HG02571 (cell line): ENCODE measurements around the gene PIP5K1C.

Experiments
- ATAC-seq: cut with Tn5 transposase; IDR thresholded peaks from one replicate; pipeline ENCODE4 v1.9.1; 2021; ENCODE audit warnings: mild to moderate bottlenecking, moderate library complexity; ENCODE audit not compliant: unreplicated experiment

Gene PIP5K1C

GRCh38 chr19:3612330-3612729 is 87.9 kb downstream of the PIP5K1C start:
- ATAC-seq: no peak

- no peak for ATAC-seq
Measured at GRCh38 chr19:3611841-3612240, 88.4 kb downstream of the PIP5K1C start.

GRCh38 chr19:3610745-3611717 is 89.2 kb downstream of the PIP5K1C start:
- ATAC-seq: no peak

GRCh38 chr19:3609779-3610719 is 90.2 kb downstream of the PIP5K1C start:
- ATAC-seq: no peak

- ATAC-seq: no peak
Measured at GRCh38 chr19:3608750-3609322, 91.4 kb downstream of the PIP5K1C start.

- ATAC-seq: no peak
Measured at GRCh38 chr19:3608079-3608641, 92.1 kb downstream of the PIP5K1C start.

- no peak for ATAC-seq
Measured at GRCh38 chr19:3607303-3608078, 92.8 kb downstream of the PIP5K1C start.

- ATAC-seq: no peak
Measured at GRCh38 chr19:3606690-3607289, 93.5 kb downstream of the PIP5K1C start, which contains the start of gene TBXA2R. Gene TBXA2R, minus strand, starts transcription at chr19:3606875. Its CDS starts 6,241 bp downstream, at chr19:3600634.

- ATAC-seq: no peak
Measured at GRCh38 chr19:3606174-3606689, 94.0 kb downstream of the PIP5K1C start.

- ATAC-seq: no peak
Measured at GRCh38 chr19:3605770-3606169, 94.5 kb downstream of the PIP5K1C start.

- ATAC-seq: no peak
Measured at GRCh38 chr19:3605361-3605760, 94.9 kb downstream of the PIP5K1C start.

- no peak for ATAC-seq
Measured at GRCh38 chr19:3604987-3605343, 95.3 kb downstream of the PIP5K1C start.

GRCh38 chr19:3604227-3604986 is 95.9 kb downstream of the PIP5K1C start:
- ATAC-seq: no peak

GRCh38 chr19:3603121-3603811 is 97.0 kb downstream of the PIP5K1C start:
- ATAC-seq: no peak

GRCh38 chr19:3601021-3601420 is 99.2 kb downstream of the PIP5K1C start:
- ATAC-seq: no peak

- no peak for ATAC-seq
Measured at GRCh38 chr19:3599776-3600187, 100.5 kb downstream of the PIP5K1C start.

GRCh38 chr19:3595521-3596061 is 104.7 kb downstream of the PIP5K1C start:
- ATAC-seq: no peak

GRCh38 chr19:3593156-3593555 is 107.1 kb downstream of the PIP5K1C start:
- ATAC-seq: no peak
